Central memory CD4-positive, alpha-beta T cell (primary cell): Measurements from ENCODE around the gene XIRP1.

Experiments
- DNase-seq: peaks from one replicate; pipeline ENCODE4 v3.0.0; 2022

Gene XIRP1

DNA sequence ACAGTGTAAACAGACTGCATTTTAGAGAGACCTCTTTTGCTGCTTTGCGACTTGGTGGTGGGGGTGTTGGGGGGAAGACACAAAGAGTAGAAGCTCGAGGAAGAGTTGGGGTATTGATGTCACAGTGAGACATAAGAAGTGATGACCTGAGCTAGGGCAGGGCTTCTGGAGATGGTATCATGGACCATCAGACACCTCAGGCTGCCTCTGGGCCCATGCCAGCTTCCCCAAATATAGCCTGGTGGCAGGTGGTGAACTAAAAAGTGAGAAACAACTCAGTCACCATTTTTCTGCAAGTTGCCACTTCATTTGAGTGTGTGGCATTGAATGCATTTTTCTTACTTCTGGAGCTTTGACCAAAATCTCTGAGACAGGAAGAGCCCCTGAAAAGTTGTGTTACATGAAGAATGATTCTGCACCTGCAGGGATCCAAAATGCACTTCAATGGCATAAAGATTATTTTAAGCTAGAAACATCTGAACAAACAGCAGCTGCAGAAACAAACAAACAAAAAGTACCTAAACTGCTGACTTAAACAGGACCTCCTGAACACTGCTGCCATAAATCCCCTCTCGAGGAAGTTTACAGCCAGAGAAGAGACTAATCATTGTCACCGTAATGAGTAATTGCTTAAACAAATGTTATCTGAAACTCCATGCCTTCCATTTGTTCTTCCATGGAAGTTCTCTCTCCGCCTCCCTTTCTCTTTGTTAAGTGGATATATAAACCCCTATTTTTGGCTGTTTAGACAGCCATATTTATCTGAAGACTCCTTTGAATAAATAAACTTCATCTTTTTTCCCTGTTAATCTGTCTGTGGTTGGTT is 15.2 kb upstream of the XIRP1 start:
- no peak for DNase-seq

DNA sequence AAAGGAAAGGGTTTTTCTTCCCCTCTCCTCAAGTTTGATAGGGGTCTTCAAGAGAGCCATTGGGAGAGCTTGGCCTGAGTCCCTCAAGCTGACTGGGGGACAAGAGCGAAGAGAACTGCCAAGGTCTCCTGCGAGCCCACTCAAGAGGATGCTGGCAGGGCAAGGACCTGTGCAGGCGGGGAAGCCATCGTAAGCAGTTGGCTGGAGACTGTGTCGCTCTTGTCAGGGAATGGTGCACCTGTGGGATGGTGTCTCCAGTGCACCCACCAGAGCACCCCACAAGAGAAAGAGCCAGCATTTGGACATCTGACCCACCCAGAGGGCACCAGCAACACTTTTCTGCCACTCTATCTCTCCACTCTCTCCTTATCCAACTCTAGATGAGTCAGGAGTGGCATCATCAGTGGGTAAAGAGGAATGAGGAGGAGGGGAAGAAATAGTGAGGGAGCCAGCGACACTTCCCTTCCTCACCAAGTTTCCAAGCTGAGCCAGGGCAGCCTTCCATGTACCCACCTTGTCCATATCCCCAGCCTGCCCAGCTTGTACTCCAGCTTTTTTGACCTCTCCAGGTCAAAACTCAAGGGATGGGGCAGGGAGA is 13.6 kb upstream of the XIRP1 start:
- no peak for DNase-seq

DNA sequence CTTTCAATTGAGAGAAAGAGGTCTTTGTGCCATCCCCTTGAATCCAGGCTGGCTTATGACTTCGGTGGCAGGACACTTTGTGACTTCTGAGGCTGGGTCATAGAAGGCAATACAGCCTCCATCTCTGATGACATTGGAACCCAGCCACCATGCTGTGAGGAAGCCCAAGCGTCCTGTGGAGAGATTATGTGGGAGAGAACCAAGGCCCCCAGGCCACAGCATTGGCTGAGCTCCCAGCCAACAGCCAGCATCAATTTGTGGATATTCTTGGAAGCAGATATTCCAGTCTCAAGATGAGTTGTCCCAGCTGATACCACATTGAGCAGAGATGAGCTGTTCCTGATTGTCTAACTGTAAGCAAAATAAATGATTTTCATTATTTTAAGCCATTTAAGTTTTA is 12.7 kb upstream of the XIRP1 start:
- DNase-seq, result no peak

DNA sequence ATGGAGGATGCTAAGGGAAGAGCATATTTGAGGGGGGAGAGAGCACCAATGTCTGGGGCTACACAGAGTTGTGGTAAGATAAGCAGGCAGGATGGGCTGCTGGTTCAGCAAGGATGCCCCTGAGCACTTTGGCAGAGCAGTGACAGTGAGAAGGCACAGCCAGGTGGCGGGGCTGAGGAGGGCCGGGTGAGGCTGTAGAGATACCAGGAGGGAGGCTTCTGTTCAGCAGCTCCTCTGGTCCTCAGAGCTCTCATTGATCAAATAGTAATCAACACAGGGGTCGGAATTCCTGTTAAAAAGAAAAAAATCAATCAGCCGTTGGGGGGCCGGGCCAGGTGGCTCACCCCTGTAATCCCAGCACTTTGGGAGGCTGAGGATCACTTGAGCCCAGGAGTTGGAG is 11.5 kb upstream of the XIRP1 start:
- no peak for DNase-seq

DNA sequence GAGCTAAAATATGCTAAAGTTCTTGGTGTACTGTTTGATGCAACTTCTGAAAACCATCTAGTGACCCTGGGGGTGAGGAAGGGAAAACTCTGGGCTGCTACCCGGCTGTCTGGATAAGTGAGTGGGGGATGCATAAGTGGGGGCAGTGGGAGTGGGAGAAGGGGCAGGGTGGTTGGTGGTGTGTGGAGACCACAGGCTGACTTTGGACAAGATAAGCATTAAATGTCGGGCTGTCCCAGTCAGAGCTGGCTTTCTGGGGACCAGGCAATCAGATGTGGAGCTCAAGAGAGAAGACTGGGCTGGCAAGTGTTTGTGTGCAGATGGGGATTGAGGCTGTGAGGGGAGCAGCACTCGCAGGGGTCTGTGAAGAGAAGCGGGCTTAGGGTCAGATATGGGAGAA is 11.0 kb upstream of the XIRP1 start:
- no peak for DNase-seq

DNA sequence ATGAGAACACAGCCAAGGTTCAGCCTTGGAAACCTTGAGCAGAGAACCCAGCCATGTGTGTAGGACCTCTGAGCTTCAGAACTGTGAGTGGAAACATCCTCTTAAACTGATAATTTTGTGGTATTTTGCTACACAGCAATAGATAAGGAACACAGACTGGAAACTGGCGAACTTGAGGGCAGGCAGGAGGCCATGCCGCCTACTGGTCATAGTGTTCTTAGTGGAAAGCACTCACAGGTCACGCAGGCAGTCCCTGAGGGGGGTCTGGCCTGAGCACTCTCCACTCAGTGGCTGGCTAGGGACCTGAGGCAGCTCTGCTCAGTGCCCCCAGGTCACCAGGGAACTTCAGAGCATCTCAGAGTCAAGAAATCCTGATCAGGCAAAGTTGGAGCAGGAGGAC is 9.7 kb upstream of the XIRP1 start:
- no peak for DNase-seq

DNA sequence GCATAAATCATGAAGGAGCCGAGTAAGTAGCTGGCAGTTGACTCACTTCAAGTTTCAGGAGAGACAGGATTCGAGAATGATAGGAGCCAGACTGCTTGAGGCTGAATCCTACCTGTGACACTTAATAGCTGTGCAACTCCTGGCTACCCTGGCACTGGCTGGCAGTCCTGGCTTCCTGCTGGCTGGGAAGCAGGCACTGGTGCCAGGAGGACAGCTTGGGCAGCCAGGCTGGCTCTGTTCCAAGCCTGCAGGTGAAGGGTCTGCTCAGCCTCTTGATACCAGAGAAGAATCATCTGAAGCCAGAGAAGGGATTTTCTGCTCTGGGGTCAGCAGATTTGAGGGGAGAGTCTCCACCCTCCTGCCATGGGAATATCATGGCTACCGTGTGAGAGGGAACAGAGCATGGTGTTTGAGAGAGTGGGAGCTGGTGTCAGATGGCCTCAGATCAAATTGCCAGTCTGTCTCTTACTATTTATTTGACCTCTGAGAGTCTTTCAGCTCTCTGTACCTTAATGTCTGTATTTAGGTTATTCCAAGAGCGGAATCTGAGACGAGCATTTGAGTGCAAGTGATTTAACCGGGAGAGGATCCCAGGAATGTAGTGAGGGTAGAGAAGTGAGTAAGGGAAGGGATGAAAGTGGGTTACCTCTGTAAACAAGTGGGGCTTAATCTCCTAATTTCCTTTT is 4.4 kb upstream of the XIRP1 start:
- no peak for DNase-seq

DNA sequence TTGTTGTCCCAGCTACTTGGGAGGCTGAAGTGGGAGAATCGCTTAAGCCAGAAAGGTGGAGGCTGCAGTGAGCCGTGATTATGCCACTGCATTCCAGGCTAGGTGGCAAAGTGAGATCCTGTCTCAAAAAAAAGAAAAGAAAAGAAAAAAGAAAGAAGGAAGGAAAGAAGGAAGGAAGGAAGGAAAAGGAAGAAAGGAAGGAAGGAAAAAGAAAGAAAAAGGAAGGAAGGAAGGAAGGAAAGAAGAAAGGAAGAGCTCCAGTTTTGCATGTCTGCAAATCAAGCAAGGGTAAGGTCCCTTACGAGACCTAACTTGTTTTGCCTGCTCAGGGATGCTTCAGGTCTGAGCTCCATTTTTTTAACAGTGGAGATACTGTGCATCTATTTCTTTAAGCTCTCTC is 3.6 kb upstream of the XIRP1 start:
- no peak for DNase-seq

DNA sequence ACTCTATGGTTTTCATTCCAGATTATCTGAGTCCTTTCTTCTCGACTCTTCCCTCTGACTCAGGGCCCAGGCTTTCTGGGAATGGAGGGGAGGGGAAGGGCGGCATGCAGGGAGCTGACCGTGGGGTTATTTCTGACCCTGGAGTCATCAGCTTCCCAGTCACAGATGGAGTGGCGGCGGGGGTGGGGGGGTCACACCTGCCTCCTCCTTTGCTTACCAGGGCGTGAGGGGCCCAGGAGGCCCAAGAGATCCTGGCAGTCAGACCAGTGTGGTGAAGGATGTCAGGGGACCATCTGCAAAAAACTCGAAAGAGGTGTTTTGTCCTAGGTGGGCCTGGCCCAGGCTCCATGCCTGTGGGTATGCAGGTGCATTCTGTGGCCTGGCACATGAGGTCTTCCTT is 996 bp upstream of the XIRP1 start:
- no peak for DNase-seq

DNA sequence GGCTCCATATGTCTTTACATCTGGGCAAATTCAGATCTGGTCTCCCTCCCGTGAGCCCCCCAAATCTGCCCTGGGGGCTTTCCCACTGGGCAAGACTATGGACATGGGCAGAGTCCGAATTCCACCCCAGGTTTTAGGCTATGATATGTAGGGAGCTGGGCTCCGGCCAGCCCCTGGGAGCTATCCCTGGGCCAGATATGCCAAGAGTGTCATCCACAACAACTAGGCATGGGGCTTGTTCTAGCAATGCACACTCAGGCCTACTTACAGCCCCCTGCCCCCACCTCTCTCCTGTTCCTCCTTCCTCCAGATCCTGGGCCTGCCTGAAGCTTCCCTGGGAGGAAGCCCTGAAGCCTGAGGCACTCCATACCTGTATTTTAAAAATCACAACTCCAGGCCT is 622 bp downstream of the XIRP1 start:
- DNase-seq, result no peak

DNA sequence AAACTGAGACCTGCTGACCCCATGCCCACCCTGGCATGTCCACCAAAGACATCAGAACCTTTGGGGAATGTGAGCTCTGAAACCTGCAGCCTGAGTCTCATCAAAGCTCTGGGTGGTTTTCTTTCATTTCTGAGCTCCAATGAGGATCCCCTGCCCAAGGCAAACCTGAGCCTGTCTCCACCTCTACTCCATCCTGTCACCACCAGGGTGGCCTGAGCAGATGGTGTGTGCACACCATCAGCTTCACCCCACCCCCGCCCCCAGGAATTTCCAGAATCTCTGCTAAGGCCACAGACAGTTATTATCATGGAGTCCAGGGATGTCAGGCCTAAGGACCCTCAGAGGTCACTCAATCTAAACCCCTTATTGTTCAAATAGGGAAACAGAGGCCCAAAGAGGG is 1.3 kb downstream of the XIRP1 start:
- no peak for DNase-seq

DNA sequence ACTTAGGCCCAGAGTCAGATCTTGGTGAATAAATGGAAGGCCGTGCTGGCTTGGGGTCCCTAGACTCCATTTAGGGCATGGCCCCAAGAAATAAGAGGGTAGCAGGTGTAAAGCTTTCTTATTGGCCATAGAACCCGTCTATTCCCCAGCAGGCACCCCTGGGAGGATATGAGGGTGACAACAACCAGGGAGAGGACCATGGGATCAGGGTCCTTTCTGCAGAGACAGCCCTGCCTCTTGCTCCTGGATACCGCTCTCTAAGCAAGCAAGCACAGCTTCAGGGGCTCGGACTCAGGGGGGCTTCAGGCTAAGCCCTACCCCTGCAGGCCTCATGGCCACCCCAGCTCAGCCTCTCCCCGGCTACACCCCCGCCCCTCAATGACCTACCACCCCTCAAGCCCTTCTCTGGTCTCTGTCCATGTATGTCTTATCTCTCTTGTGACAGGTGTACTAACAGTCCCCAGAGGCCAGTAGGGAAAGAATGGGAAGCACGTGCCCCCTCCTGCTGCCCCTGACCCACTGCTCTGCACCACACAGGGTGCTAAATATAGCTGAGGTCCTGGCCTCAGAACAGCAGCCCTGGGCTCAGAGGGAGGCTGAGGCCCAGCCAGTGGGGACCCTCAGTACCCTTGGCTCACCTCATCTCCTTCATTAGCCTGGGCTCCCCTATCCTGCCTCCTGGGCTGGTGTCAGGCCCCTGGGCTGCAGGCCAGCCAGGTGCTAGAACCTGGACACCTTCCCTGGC is 1.9 kb downstream of the XIRP1 start:
- DNase-seq, result no peak

DNA sequence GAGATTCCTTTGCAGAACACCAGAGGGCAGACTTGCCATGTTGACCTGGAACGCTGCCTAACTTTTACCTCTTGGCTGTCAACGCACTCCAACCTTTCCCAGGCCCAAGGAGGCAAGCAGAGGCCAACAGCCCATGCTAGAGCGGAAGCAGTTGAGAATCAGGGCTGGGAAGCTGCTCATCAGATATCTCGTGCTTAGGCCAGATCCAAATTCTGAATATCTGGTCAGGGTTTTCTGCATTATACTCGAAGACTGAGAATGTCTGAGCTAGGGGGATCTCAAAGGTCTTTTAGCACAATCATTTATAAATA is 2.5 kb downstream of the XIRP1 start:
- peak; percentile 57 for DNase-seq

DNA sequence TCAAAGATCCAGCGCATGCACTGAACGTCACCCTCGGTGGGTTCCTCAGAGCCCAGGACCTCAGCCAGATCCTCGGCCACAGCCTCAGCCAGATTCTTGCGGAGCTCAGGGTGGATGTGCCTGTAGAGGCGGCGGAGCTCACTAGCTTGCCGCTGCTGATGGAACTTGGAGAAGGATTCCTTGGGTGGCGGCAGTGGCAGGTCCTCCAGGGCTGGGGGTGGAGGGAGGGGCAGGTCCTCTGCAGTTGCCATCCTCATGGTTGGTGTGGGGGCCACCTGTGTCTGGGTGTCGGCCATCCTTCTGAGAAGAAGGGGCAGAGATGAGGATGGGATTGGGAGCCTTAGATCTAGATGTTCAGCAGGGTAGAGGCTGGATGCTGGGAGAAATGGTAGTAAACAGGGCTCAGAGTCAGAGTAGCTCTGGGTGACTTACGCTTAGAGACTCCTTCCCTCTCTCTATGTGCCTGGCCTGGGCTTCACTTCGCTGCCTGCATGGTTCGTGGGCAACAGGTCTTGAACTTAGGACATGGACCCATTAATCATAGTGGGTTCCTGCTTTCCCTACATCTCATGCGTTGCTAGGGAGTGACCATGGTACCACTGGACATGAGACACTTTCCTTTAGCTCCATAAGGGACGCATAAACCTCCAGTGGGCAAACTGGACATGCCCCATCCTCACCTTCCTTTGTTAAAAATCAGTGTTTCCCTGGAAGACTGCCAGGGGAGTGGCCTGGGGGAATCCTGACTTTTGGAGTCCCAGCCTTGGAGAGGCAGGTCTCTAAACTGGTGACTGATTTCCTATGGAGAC is 3.0 kb downstream of the XIRP1 start:
- no peak for DNase-seq

DNA sequence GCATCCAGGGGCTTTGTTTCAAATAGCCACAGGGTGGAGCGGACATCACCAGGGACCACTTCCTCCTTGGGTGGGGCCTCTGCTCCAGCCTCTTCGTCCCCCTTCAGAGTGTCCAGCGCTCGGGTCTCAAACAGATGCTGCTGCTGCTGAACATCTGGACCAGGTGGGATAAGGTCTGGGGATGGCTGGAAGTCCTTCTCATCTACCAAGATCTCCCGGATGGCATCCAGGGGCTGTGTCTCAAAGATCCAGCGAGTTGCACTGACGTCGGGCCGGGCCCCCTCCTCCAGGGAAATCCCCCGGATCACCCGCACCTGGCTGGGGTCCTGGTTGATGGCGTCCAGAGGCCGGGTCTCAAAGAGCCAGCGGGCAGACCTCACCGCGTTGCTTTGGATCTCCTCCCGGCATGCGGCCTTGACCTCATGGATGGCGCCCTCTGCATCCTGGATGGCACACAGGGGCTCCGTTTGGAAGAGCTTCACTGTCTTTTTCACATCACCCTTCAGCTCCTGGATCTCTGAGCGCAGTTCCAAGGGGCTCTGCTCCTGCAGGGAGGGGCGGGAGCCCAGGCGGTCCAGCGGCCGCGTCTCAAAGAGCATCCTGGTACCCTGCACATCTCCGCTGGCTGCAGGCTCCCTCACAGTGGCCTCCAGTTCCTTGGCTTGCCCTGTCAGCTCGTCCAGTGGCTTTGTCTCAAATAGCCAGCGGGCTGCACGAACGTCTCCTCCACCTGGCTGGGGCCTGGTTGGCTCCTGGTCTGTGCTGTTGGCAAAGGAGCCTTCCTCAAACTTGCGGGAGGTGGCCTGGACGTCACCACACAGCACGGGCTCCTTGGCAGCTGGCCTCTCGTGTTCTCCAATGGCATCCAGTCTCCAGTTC is 3.9 kb downstream of the XIRP1 start:
- DNase-seq, result no peak

DNA sequence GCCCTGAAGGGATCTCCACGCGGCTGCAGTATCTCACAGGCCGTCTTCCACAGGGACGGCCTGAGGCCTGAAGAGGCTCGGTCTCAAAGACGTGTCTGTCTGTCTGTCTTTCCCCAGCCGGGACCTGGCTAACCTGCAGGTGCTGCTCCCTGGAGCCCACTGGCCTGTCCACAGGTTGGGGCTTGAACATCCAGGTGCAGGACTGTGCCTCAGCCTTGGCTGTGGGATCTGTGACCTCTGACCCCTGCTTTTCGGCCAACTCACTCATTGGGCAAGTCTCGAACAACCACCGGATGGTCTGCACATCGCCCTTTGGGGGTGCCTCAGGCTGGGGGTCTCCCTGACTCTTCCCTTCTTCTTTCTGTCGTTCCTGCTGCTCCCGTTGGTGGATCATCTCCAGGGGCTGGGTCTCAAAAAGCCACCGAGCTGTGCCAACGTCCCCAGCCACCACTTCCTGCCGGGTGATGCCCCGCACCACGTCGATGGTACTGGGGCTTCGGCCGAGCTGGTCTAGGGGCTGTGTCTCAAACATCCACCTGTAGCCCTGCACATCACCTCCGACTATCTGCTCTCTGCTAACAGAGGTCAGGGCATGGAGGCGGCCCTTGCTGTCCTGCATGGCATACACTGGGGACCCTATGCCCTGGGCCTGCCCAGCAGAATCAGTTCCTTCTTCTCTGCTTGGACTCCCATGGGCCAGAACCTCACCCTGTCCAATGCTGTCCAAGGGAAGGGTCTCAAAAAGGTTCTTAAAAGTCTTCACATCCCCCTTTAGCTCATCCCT is 4.8 kb downstream of the XIRP1 start:
- DNase-seq, result no peak

DNA sequence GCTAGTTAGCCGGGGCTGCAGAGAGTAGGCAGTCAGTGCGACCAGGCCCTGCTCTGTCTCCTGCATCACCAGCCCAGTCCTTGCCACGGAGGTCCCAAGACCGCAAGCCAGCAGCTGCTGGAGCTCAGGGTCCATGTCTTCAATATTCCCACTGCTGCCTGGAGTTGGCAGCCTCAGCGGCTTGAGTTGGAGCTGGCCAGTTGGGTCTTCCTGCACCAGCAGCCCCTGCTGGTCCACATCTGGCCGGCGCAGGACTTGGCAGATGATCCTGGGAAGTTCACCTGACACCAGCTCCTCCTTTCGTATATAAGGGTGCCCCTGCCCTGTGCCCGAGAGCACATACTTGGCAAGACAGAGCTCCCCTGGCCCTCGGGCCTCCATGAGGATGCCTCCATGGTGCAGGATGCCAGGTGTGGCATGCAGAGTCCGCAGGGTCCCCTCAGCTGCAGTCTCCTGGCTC is 5.7 kb downstream of the XIRP1 start:
- DNase-seq, result no peak

DNA sequence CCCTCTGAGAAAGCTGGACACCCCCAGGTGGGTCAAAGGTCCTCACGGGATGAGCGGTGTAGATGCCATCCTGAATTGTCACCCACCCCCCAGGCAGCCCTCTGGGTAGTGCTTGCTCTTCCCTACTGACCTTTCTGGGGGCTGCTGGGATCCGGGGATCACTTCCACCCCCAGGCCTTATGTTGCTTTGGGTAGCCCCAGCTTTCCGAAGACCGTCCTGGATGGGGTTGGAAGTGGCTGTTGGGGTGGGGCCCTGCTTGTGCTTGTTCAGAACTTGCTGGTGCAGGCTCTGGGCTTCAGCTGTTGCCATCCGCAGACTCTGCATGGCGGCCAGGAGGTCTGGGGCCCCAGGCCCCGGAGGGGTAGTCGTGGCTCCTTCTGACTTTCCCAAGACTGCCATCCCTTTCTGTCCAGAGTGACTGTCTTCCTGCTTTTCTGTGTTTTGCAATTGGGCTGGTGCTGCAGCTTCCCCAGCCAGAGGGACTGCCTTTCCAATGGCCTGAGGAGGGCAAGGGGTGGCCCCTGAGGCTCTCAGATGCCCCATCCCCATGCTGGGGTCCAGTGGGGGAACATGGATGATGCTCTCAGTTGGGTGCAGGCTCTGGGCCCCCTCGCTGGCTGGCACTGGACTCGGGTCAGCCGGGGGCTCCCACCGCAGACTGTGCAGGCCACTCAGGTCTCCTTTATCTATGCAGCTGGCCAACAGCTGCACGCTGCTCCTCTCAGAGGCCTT is 6.3 kb downstream of the XIRP1 start:
- no peak for DNase-seq

DNA sequence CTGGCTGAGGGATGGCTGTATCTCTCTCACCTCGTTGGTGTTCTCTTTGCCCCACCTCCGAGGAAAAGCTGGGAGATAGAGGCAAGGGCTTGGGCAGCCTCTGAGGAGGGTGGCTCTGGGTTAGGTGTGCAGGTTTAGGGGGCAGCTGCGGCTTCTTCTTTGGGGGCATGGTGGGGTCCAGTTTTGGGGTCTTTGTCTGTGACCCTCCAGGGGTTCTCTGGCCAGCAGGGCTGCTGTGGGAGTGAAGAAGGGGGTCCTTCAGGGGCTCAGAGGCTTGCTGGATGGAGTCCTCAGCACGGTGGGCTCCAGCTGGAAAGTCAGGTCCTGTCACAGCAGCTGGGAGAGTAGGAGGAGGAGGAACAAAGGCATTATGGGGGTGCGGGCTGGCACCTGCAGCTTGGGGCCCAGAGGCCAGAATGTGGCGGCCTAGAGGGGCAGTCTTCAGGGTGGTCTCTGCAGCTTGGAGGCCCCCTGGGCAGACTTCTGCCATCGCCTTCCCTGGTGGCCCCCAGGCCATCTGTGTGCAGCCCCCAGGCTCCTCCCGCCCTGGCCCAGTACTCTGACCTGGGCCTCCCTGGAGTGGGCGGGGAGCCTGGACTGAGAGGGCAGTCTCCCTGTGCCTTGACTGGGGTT is 7.0 kb downstream of the XIRP1 start:
- no peak for DNase-seq

DNA sequence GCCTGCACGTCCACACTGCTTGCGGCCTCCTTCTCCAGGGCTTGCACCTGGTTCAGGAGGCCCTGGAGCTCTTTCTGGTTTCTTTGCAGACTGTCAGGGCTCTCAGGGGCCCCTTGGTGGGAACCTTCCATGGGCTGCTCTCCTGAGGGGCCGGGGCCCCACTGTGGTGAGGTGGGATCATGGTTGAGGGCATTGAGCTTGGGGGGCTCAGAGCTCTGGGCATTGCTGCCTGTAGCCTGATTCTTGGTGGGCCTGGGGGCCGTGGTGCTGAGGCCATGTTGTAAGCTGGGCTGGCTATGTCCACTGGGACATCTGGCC is 7.5 kb downstream of the XIRP1 start:
- no peak for DNase-seq
